Sigmoid colon (tissue), 7 donors: ENCODE data around the gene PINK1. TPM values are rescaled to one million over a fixed set of nuclear protein-coding genes. Genes with fewer than 3 reads are reported as not detected.

Experiments
- DNase-seq: peaks from one replicate; pipeline ENCODE4 v3.0.0-alpha.2; 2019
- H3K27ac ChIP-seq, 4 donors: fragments of 200-600 bp; sonication (generic); one replicate each; pipeline ENCODE4 v1.5.1; 2016 to 2019; ENCODE audit warnings: mild to moderate bottlenecking in 1 of 4
- H3K27me3 ChIP-seq, 3 donors: fragments of 200-600 bp; sonication (generic); one replicate each; pipeline ENCODE4 v1.5.1; 2019; ENCODE audit warnings: mild to moderate bottlenecking in 1 of 3
- H3K36me3 ChIP-seq, 4 donors: fragments of 200-600 bp; sonication (generic); one replicate each; pipeline ENCODE4 v1.5.1; 2016 to 2019
- H3K4me1 ChIP-seq, 4 donors: fragments of 200-600 bp; sonication (generic); one replicate each; pipeline ENCODE4 v1.5.1; 2017 to 2019
- H3K4me3 ChIP-seq, 4 donors: fragments of 200-600 bp; sonication (generic); one replicate each; pipeline ENCODE4 v1.5.1; 2017 to 2019; ENCODE audit warnings: mild to moderate bottlenecking in 2 of 4, moderate library complexity in 1 of 4
- H3K9me3 ChIP-seq, 4 donors: fragments of 200-600 bp in 3 of 4; sonication (generic) in 3 of 4; one replicate each; pipeline versions ENCODE4 v1.5.1 to v1.6.1; 2013 to 2019
- EP300 ChIP-seq, 4 donors: sonication (generic); formaldehyde crosslinking; IDR thresholded peaks; one replicate each; pipeline ENCODE4 v1.6.1; 2017; ENCODE audit warnings: antibody characterized with exemption in 4 of 4
- POLR2A ChIP-seq, 2 donors: fragments of 450-650 bp; IDR thresholded peaks; one replicate each; pipeline ENCODE4 v1.6.1; 2016; ENCODE audit warnings: antibody characterized with exemption in 2 of 2, mild to moderate bottlenecking in 2 of 2, moderate library complexity in 2 of 2
- POLR2AphosphoS5 ChIP-seq, 4 donors: sonication (generic); formaldehyde crosslinking; IDR thresholded peaks; one replicate each; pipeline ENCODE4 v1.6.1; 2017; ENCODE audit warnings: antibody characterized with exemption in 4 of 4
- WGBS, 2 donors: extraction: QIAGEN DNeasy Blood & Tissue Kit; methylation state at CpG; one replicate each; pipeline ENCODE4 v1.1.7; 2013; 5-methylcytosine and 5-hydroxymethylcytosine counted together
- intact Hi-C: fragments of 100-400 bp; cut with DNase I; formaldehyde crosslinking; loops from one replicate; pipeline ENCODE4 v1.15.1; 2023
- polyA plus RNA-seq, 3 donors: library from polyadenylated mRNA; stranded (reverse); fragments of 200-250 nt; gene quantifications; one replicate each; pipeline ENCODE4 v1.2.3, GENCODE V29; 2013
- total RNA-seq, 4 donors: library from RNA; depleted of rRNA; stranded (reverse); fragments of >200 nt; gene quantifications; one replicate each; pipeline ENCODE4 v1.1.0, GENCODE V29; 2016
- TF ChIP-seq, protein P1 (sequence below), 4 experiments: fragments of 450-650 bp in 3 of 4; fragments of 200-600 bp in 1 of 4; IDR thresholded peaks; one replicate each; pipeline ENCODE4 v1.5.1; 2016 to 2019; ENCODE audit warnings: antibody characterized with exemption in 4 of 4, mild to moderate bottlenecking in 3 of 4, moderate library complexity in 2 of 4
- donor health status: healthy with polysubstance abuse.
- donor health status: Bipolar disorder and iron deficiency.
- donor health status: healthy.

Gene PINK1
- total and polyA plus RNA-seq, 7 donors, result 60.1 to 179 (median 149) TPM

GRCh38 chr1:20624709-20625108 is 8.5 kb upstream of the PINK1 start:
- H3K36me3 ChIP-seq, result no peaks in the 10 kb centered on the region
- TF ChIP-seq POLR2AphosphoS5 (IDR thresholded peaks at IDR 0.05), result no peak
- TF ChIP-seq, protein P1, sequence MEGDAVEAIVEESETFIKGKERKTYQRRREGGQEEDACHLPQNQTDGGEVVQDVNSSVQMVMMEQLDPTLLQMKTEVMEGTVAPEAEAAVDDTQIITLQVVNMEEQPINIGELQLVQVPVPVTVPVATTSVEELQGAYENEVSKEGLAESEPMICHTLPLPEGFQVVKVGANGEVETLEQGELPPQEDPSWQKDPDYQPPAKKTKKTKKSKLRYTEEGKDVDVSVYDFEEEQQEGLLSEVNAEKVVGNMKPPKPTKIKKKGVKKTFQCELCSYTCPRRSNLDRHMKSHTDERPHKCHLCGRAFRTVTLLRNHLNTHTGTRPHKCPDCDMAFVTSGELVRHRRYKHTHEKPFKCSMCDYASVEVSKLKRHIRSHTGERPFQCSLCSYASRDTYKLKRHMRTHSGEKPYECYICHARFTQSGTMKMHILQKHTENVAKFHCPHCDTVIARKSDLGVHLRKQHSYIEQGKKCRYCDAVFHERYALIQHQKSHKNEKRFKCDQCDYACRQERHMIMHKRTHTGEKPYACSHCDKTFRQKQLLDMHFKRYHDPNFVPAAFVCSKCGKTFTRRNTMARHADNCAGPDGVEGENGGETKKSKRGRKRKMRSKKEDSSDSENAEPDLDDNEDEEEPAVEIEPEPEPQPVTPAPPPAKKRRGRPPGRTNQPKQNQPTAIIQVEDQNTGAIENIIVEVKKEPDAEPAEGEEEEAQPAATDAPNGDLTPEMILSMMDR (IDR thresholded peaks at IDR 0.05), result no peak
- no peak for TF ChIP-seq EP300 (IDR thresholded peaks at IDR 0.05)
- no peak for TF ChIP-seq POLR2A (IDR thresholded peaks at IDR 0.05)
- 79 to 85% methylated on average over 1 of the region's 1 CpG for WGBS, 2 donors

GRCh38 chr1:20625176-20626097 is 7.8 kb upstream of the PINK1 start:
- WGBS, 2 donors, result 79 to 94% methylated on average over 3 of the region's 3 CpGs
- H3K27ac ChIP-seq, result no peak overlapping the region
- H3K4me1 ChIP-seq, result no peaks in the 10 kb centered on the region
- TF ChIP-seq POLR2A (IDR thresholded peaks at IDR 0.05), result no peak
- no peak for TF ChIP-seq EP300 (IDR thresholded peaks at IDR 0.05)
- TF ChIP-seq, protein P1 (IDR thresholded peaks at IDR 0.05), result no peak
- no peak for TF ChIP-seq POLR2AphosphoS5 (IDR thresholded peaks at IDR 0.05)
- intact Hi-C loops, result no loop called here
- no peak overlapping the region for H3K4me3 ChIP-seq
- peaks cover 0 to 8% (median 0%) of the 10 kb centered on the region in 3 donors for H3K27me3 ChIP-seq
- H3K9me3 ChIP-seq, result no peaks in the 10 kb centered on the region
- DNase-seq, result no peak
- no peaks in the 10 kb centered on the region for H3K36me3 ChIP-seq

More at GRCh38 chr1:20624709-20625108, 8.5 kb upstream of the PINK1 start:
- no peaks in the 10 kb centered on the region for H3K4me1 ChIP-seq
- H3K9me3 ChIP-seq, result no peaks in the 10 kb centered on the region
- intact Hi-C loops, result no loop called here
- no peak for DNase-seq
- peaks cover 0 to 8% (median 0%) of the 10 kb centered on the region in 3 donors for H3K27me3 ChIP-seq
- no peak overlapping the region for H3K4me3 ChIP-seq
- no peak overlapping the region for H3K27ac ChIP-seq

DNA sequence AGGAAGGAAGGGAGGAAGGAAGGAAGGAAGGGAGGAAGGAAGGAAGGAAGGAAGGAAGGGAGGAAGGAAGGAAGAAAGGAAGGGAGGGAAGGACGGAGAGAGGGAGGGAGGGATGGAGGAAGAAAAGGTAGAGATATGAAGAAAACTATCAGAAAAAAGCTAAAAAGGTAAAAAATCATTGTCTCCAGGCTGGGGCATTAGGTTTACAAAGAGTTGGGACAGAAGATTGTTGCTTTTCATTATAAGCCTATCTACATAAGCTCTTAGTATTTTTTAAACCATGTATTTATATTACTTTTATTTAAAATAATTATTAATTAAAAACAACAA is 7.2 kb upstream of the PINK1 start:
- peaks cover 0 to 8% (median 0%) of the 10 kb centered on the region in 3 donors for H3K27me3 ChIP-seq
- H3K36me3 ChIP-seq, result no peaks in the 10 kb centered on the region
- no peak for DNase-seq
- intact Hi-C loops, result no loop called here
- no peak for TF ChIP-seq POLR2A (IDR thresholded peaks at IDR 0.05)
- H3K4me1 ChIP-seq, result no peaks in the 10 kb centered on the region
- no peaks in the 10 kb centered on the region for H3K9me3 ChIP-seq
- 77 to 86% methylated on average over 1 of the region's 1 CpG for WGBS, 2 donors
- no peak overlapping the region for H3K27ac ChIP-seq
- no peak overlapping the region for H3K4me3 ChIP-seq

DNA sequence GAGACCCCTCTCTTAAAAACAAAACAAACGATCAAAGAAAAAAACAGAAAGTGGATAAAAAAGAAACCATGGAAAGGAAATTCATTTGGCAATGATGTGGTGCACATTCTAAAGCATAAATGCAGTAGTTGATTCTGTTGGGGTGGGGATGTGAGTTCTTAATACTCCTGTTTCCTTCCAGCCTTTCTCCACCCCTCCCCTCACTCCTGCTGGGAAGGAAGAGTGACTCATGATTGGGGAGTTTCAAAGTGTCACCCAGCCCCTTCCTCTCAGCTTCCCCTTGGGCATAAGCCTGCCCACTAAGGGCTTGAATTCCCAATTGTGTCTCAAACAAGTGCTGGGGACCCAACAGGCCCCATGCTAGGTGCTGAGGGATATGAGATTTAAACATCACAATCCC is 6.7 kb upstream of the PINK1 start:
- TF ChIP-seq POLR2A (IDR thresholded peaks at IDR 0.05) (no peak), POLR2AphosphoS5 (IDR thresholded peaks at IDR 0.05) (no peak), EP300 (IDR thresholded peaks at IDR 0.05) (no peak)
- TF ChIP-seq, protein P1 (IDR thresholded peaks at IDR 0.05), result no peak
- Histone ChIP-seq H3K27me3 (peaks cover 0 to 8% (median 0%) of the 10 kb centered on the region in 3 donors), H3K4me3 (no peak overlapping the region), H3K9me3 (no peaks in the 10 kb centered on the region), H3K36me3 (no peaks in the 10 kb centered on the region), H3K4me1 (no peaks in the 10 kb centered on the region), H3K27ac (no peak overlapping the region)
- 74 to 78% methylated on average over 1 of the region's 1 CpG for WGBS, 2 donors
- DNase-seq, result no peak
- intact Hi-C loops, result no loop called here

GRCh38 chr1:20630729-20631128 is 2.5 kb upstream of the PINK1 start:
- Histone ChIP-seq H3K4me3 (no peak overlapping the region), H3K27ac (no peak overlapping the region), H3K4me1 (peaks cover 0 to 22% (median 16%) of the 10 kb centered on the region in 4 donors), H3K9me3 (no peaks in the 10 kb centered on the region), H3K27me3 (no peaks in the 10 kb centered on the region), H3K36me3 (no peaks in the 10 kb centered on the region)
- WGBS, 2 donors, result 64 to 66% methylated on average over 4 of the region's 4 CpGs
- TF ChIP-seq POLR2AphosphoS5 (IDR thresholded peaks at IDR 0.05) (no peak), EP300 (IDR thresholded peaks at IDR 0.05) (no peak), POLR2A (IDR thresholded peaks at IDR 0.05) (no peak)
- TF ChIP-seq, protein P1 (IDR thresholded peaks at IDR 0.05), result no peak
- DNase-seq, result no peak
- intact Hi-C loops, result no loop called here
